HG03354 (cell line): ENCODE measurements around the gene APPL2.
"Not testable (repeated sequence)": the region's sequence is repeated elsewhere in the genome, so short reads cannot be mapped to it uniquely, and the experiment has no call there.

Experiments used
- ATAC-seq: cut with Tn5 transposase; IDR thresholded peaks from one replicate; pipeline ENCODE4 v1.9.1; 2021; ENCODE audit warnings: mild to moderate bottlenecking; ENCODE audit not compliant: unreplicated experiment, poor library complexity, severe bottlenecking

Gene APPL2

DNA sequence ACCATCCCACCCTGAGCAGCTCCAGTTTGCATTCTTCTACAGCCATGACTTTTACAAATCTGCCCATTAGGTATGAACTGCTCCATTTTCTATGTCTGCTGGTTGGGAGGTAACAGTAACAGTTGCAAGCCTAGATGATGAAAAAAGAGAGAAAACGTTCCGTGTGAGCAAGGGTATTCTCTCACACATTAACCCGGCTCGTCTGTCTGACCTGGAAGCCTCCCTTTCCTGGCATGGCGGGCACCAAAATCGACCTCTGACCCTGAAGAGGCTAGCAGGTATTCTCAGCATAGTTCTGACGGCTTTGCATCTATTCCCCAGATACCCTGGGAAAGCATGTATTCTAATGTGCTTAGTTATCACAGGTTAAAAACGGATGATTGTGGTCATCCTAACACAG, 31.8 kb downstream of the APPL2 start:
- ATAC-seq: no peak

DNA sequence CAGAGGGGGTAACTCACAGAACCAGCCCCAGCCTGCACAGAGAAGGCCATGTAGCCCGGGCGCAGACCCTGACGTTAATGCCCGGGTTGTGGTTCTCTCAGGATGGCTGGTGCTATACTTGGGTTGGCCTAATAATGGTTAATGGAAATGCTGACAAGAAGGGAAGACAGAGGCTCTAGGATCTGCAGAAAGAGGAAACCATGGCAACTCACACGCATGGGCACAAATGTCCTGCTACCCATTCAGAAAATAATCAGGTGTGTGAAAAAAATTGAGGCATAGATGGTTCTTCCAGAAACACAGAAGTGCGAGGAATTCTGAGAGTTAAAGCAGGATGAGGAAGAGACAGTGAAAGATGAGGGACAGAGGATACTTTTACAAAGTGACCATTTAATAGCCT, 33.8 kb downstream of the APPL2 start:
- ATAC-seq: no peak

DNA sequence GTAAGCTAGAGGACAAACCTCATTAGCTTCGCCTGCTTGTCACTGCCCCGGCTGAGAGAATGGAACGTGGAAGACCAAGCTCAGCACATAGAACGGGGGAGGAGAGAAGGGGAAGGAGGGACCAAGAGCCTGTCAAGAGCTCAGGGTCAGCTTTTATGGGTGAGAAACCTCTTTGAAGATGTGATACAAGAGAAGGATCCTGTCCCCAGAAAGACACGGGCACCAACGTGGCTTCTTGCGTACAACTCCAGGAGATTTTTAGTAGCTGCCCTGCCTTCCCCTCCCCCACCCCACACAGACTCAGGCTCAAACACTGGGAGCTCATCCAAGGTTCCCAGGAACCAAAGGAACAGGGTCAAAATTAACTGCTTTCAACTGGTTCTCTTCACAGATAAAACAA, 34.7 kb downstream of the APPL2 start:
- no peak for ATAC-seq

DNA sequence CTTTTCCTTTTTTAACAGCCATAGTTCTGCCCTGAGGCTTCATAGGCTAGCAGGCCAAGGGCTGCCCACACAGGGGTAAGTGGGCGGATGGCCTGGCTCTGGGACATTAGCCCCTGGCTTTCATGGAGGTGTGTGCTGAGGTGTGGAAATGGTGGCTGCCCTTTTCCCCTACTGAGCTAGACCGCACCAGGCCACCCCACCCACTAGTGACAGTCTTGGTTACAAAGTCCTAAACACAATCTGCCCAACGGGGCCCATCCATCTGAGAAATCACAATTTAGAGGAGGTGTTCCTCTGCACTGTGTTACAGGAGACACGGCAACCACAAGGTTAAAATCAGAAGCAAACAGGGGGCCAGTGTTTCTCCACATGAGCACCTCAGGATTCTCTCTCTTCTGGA, 35.6 kb downstream of the APPL2 start:
- ATAC-seq: no peak

DNA sequence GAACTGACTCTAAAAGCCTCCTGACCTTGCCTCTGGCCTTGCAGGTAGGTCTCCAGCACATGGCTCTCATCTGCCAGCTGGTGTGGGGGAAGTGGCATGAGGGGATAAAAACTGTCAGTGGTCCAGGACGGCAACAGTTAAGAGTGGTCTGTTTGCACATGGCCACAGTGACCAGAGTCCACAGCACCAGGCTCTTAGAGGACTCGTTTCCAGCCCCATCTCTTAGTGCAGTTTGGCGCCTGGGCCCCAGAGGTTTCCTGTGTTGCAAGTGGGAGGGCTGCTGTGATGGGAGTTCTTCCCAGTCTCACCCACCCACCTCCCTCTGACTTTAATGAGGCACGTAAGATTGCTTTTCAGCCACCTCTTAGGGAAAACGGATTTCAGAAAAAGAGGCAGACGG, 37.0 kb downstream of the APPL2 start:
- no peak for ATAC-seq

DNA sequence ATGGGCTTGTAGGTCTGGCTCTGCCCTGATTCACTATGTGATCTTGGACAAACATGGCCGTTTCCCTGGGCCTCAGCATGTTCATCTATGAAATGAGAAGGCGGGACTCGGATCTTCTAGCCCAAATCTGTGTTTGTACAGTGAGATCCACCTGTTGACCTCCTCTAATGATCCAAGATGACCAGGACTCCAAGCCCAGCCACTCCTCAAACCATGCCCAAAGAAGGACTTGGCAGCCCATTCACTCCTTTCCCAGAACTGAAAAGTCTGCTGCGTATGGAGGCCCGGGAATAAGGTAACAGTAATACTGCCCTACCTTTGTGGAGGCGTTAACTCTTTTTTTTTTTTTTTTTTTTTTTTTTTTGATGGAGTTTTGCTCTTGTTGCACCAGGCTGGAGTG, 39.9 kb downstream of the APPL2 start:
- ATAC-seq: no peak

DNA sequence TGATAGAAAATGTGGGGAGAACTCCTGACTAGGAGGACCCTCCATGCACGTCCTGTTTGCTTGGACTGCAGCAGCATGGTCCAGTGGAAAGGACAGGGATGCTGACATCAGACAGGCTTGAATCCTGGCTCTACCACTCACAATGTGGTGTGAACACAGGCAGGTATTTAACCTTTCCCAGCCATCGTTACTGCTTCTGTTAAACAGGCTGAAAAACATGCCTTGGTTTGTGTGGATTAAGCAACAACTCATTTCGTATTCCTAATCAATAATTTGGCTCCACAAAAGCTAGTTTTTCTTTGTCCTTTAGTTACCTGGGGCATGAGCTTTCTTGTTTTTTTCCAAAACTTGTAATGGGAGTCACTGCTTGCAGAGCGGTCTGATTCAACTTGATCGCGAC, 41.0 kb downstream of the APPL2 start:
- no peak for ATAC-seq

DNA sequence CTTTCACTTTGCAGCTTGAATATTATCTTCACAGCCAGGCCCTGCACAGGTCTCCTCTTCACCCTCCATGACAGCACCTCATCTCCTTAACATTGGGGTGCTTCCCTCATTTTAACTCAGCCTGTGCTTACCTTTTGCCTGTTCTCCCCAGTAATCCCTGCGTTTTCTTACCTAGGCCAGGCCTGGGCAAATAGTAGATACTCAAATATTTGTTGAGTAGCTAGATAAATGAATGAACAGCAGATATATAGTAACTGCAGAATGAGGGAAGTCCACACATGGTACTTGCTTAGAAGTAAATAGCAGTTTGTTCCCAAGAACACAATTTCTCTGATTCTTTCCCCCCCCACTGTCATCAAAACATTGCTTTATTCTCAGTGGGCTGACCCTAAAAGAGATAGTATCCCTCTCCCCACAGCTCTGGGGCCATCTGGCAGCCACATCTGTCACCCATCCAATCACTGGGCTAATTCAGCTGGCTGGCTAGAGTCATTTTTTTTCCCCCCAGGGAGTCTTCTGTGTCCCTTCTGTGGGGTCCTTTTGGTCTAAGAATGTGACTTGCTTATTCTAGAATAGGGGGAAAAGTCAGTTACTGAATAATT, 43.2 kb downstream of the APPL2 start:
- ATAC-seq: no peak

DNA sequence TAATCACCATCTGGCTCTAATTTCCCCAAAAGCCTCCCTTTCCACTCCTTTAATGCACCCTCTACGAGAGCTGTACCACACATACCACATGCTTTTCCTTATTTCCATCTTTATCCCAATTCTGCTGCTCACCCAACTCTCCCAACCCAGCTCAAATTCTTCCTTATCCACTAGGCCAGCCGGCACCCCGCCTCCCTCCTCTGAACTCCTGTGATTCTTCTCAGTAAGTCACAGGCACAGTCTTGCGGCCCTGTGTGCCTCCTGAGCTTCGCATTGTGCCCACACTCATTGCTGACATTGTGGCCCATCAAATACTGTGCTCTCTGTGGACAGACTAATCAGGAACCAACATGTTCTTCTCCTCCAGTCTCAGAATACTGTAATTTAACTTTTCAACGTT, 45.4 kb downstream of the APPL2 start:
- ATAC-seq: no peak

DNA sequence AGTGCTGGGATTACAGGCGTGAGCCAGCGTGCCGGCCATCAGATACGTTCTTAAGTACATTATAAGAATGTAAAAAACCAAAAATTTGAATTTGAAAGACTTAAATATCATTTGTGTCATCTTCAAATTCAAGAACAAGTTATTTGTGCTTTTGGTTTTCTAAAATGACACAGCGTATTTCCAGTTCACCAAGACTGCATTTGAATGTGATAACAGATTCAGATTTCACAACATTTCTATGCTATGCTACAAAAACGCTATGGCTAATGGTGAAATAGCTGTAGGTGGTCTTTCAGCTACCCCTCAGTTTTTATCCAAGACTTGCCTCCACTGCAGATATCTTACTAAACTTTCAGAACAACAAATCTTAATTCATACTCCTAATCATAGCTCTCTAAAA, 46.7 kb downstream of the APPL2 start:
- no peak for ATAC-seq

DNA sequence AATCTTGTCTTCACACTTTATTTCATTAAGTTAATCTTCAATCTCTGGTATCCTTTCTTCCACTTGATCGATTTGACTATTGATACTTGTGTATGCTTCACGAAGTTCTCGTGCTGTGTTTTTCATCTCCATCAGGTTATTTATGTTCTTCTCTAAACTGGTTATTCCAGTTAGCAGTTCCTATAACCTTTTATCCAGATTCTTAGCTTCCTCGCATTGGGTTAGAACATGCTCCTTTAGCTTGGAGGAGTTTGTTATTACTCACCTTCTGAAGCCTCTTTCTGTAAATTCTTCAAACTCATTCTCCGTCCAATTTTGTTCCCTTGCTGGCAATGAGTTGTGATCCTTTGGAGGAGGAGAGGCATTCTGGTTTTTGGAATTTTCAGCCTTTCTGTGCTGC, 52.0 kb downstream of the APPL2 start:
- not testable (repeated sequence) for ATAC-seq

DNA sequence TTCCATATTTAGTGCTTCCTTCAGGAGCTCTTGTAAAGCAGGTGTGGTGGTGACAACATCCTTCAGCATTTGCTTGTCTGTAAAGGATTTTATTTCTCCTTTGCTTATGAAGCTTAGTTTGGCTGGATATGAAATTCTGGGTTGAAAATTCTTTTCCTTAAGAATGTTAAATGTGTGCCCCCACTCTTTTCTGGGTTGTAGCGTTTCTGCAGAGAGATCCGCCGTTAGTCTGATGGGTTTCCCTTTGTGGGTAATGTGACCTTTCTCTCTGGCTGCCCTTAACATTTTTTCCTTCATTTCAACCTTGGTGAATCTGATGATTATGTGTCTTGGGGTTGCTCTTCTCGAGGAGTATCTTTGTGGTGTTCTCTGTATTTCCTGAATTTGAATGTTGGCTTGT, 52.6 kb downstream of the APPL2 start:
- ATAC-seq: not testable (repeated sequence)

DNA sequence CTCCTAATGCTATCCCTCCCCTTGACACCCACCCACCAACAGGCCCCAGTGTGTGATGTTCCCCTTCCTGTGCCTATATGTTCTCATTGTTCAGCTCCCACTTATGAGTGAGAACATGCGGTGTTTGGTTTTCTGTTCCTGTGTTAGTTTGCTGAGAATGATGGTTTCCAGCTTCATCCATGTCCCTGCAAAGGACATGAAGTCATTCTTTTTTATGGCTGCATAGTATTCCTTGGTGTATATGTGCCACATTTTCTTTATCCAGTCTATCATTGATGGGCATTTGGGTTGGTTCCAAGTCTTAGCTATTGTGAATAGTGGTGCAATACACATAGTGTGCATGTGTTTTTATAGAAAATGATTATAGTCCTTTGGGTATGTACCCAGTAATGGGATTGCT, 56.9 kb downstream of the APPL2 start:
- ATAC-seq: not testable (repeated sequence)

DNA sequence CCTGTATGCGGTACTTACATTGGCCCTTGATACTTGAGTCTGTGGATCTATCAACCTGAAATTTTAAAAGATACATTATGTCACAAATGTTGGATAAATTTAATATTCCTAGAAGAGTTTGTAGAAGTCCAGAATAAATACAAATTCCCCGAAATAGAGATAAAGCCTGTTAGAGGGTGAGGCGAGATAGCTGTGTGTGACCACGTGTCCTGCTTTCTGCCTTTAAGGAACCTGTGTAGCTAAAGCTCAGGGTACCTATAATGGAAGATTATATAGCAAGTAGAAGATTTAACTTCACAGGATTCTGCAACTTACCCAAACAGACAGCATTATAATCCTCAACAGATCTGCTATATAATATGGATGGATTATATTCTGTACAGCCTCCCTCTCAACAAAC, 58.8 kb downstream of the APPL2 start:
- no peak for ATAC-seq

DNA sequence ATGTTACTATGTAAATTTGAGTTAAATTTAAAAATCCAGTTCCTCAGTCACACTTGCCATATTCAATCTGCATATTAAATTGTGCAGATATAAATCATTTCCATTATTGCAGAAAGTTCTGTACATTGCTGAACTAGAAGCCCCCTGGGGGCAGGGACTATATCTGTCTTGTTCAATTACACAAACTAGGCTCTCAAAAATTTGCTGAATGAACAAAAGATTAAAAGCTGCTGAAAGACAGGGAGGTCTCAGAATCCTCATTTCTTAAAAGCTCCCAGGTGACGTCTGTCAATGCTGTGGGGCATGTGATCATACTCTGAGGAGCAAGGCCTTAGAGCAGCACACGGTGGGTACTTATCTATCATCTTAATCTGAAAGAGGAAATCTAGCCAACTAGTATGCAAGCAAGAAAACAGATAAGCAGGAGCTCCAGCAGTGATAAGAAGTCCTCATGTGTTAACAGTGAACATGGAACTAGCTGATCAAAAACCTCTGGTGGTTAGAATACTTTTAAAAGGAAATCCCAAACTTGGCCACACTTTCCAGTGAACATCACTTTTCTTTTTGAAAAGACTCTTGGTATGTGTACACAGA, 60.5 kb downstream of the APPL2 start:
- no peak for ATAC-seq

DNA sequence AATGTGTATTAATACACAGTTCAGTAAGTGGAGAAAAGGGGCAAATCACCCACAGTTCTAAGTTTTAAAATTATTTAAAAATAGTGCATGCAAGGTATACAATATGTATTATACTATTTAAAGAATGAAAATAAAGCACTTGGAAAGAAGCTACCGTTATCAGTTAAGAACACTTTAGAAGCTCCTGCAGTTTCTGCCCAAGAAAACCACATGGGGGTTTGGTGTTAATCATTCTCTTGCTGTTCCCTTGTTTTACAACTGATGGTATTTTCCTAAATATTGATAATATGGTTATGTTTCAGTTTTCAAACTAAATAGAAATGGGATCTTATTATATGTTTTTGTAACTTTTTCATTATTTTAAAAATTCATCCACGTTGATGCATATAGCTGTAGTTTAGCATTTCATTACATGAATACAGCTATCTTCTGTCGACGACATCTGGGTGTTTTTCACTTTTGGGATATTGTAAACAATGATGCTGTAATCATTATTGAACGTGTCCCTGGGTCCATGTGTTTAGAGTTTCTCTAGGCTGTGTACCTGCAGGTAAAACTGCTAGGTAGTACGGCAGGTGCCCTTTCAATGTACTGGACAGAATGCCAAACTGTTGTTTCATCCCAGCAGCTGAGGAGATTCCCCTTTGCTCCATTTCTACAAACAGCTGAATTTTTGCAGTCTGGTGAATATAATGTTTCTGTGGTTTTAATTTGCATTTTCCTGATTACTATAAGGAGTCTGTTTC, 64.1 kb downstream of the APPL2 start:
- ATAC-seq: no peak

DNA sequence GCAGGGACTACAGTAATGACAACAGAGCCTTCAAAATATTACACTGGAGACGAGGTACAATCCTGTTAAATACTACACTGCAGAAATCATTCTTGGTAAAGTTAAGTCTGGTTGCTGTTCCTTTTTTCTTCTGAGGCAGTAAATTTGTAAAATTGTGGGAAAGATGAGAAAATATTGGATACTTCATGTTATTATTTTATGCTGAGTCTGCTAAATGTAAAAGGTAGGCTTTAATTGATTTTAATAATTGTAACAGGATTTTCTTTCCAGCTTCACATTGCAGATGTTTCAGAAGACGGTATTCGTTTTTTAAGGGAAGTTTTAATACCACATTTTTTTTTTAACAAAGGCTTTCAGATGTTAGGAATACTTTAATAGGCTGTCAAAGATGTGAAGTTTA, 65.8 kb downstream of the APPL2 start:
- ATAC-seq: no peak

DNA sequence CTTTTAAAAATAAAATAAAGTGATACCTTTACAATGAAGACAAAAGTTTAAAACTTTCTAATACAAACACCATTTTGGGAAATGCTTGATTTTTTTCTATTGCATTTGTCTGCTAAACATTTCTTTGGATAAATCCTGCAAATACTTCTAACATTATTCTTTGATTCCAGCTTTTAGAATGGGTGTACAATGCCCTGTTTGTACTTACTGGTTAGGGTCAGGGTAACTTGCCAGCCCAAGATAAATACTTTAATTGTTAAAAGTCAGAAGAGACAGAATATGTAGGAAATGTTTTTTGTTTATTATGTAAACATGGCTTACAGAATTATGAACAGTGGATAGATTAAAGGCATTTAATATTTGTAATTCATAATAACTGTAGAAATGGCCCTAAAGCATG, 68.0 kb downstream of the APPL2 start:
- ATAC-seq: no peak

DNA sequence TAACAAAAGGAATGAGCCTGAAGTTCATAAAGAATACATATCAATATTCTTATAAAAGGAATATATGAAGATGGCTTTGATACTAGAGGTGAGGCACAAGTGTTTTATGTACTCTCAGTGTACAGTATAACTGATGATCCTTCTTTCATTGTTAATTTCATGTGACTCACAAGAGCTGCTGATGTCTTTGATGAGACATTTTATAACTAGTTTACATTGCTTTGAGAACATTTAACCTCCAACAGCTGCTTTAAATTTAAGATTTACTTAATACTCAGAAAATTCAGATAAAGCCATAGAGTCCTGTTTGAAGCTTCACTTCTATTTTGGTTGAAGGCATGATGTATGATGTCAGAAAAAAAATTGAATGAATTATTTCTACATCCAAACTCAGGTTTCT, 68.6 kb downstream of the APPL2 start:
- ATAC-seq: no peak

DNA sequence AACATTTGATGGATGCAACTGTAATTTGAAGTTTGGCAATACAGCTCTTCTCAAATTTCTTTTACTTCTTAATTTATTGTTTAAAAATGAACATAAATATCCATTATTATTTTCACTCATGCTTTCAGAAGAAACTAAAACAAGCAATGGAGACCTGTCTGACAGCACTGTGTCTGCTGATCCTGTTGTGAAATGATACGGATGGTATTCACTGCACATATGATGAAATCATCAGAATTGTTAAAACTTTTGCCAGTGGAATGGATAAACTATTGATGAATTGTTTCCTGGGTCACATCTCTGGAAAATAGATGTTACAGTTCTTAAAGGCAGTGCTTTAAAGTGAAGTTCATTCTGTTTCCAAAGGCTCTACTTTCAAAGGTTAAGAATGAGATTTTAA, 69.2 kb downstream of the APPL2 start:
- ATAC-seq: no peak

DNA sequence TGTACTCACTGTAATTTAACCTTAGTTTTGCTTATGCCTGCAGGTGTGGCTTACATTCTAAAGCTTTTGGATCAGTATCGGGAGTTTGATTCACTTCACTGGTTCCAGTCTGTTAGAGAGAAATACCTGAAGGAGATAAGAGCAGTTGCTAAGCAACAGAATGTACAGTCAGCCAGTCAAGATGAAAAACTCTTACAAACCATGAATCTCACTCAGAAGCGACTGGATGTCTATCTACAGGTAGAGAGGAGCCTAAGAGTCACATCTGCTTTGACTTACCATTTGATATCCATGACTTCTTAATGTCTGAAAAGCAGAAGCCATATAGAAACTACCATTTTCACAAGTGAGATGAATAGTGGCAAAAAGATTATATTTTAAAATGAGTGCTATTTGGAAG, 71.9 kb downstream of the APPL2 start:
- ATAC-seq: no peak
